ENCODE results near the gene NSD2.
A peak's percentile ranks its signal among the peaks of the same experiment; 100 is the strongest.
"Not testable (repeated sequence)": the region's sequence is repeated elsewhere in the genome, so short reads cannot be mapped to it uniquely, and the experiment has no call there.

Gene NSD2

DNA sequence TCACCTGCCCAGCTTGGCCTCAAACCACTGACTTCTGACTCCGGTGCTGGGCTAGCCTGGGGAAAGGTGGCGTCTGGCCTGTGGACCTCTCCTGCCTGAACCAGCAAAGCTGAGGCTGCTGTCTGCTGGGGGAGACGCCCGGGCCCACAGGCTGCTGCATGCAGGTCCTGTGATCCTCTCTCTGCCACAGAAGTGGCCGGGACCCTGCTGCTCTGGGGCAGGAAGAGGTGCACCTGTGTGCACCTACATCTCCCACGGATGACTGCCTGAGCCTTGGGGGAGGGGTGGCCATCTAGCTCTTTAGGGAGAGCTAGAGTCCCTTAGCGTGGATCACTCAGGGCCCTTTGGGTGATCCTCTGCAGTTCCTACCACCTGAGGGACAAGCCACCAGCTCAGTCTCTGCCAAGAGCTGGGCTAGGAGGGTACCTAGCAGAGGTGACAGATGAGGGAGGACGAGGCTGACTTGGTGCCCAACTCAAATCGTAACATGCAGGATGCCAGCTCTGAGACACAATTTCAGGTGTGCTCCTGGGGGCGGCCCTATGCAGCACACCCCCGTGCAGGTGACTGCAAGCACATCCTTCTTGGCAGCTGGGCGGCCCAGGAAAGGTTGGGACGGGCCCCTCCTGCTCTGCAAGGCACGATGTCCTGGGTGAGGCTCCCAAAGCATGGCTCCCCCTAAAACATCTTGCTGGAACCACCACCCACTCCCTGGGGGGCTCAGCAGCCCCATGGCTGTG, 37.7 kb upstream of the NSD2 start:
- no peak overlapping the region for H3K4me3 Mint-ChIP-seq
- peaks cover 52% of the 10 kb centered on the region for H3K36me3 Mint-ChIP-seq (ENCODE audit: insufficient read depth)
- DNase-seq, result no peak
- peaks cover 4 to 6% of the 10 kb centered on the region in 2 donors for H3K4me1 Mint-ChIP-seq (ENCODE audit: low read depth in 2 of 2)
- H3K27ac Mint-ChIP-seq, result peak overlapping the region in 1 of 2 donors; percentile 86
- no peaks in the 10 kb centered on the region for H3K27me3 Mint-ChIP-seq
- H3K9me3 Mint-ChIP-seq, result no peaks in the 10 kb centered on the region
- ATAC-seq (replicated peaks), result no peak

DNA sequence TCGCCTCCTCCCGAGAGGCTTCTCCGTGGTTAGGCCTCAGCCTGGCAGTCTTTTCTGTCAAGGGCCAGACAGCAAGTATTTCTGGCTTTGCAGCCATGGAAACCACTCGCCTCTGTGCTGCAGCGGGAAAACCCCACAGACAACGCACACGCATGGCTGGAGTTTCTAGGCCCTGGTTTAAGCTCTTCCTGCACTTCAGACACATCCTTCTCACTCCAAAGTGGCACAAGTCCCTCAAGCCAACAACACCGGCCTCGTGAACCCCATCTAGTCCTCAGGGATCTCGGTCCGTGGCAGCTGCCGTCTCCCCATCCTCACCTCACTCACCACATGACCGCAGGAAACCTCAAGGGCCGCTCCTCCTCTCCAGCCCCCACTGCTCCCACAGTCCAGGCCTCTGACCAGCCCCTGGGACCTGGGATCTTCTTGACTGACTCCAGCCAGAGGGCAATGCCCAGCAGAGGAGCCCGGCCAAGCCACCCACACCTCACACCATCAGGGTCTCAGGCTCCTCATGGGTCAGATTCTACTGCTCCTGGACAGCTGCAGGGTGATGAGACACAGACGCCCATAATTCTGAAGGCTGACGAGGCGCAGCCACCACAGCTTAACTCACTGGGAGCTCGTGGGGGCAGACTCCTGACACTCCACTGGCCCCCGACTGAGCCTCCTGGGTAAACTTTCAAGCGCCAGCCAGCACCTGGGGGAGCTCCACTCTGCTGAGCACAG, 37.0 kb upstream of the NSD2 start:
- H3K27ac Mint-ChIP-seq, result no peak overlapping the region
- no peaks in the 10 kb centered on the region for H3K9me3 Mint-ChIP-seq
- ATAC-seq (replicated peaks) (no peak), DNase-seq (no peak)
- H3K4me3 Mint-ChIP-seq, result no peak overlapping the region
- peaks cover 57% of the 10 kb centered on the region for H3K36me3 Mint-ChIP-seq (ENCODE audit: insufficient read depth)
- no peaks in the 10 kb centered on the region for H3K27me3 Mint-ChIP-seq
- peaks cover 7 to 9% of the 10 kb centered on the region in 2 donors for H3K4me1 Mint-ChIP-seq (ENCODE audit: low read depth in 2 of 2)

GRCh38 chr4:1835836-1836235, 35.4 kb upstream of the NSD2 start:
- DNase-seq; H3K9me3 Mint-ChIP-seq; H3K27me3 Mint-ChIP-seq; H3K4me3 Mint-ChIP-seq; ATAC-seq (replicated peaks); H3K4me1 Mint-ChIP-seq (ENCODE audit: low read depth in 2 of 2); H3K27ac Mint-ChIP-seq: not testable (repeated sequence)
- peaks cover 58% of the 10 kb centered on the region for H3K36me3 Mint-ChIP-seq (ENCODE audit: insufficient read depth)

- ATAC-seq (replicated peaks), result no peak
- Mint-ChIP-seq H3K27ac (no peak overlapping the region), H3K4me3 (no peak overlapping the region), H3K4me1 (ENCODE audit: low read depth in 2 of 2) (peaks cover 4 to 7% of the 10 kb centered on the region in 2 donors), H3K27me3 (no peaks in the 10 kb centered on the region), H3K9me3 (no peaks in the 10 kb centered on the region), H3K36me3 (ENCODE audit: insufficient read depth) (peaks cover 67% of the 10 kb centered on the region)
- no peak for DNase-seq
Measured at GRCh38 chr4:1836650-1837049, 34.5 kb upstream of the NSD2 start.

- Mint-ChIP-seq H3K36me3 (ENCODE audit: insufficient read depth) (peaks cover 67% of the 10 kb centered on the region), H3K4me1 (ENCODE audit: low read depth in 2 of 2) (peaks cover 5 to 11% of the 10 kb centered on the region in 2 donors), H3K9me3 (no peaks in the 10 kb centered on the region), H3K4me3 (no peak overlapping the region), H3K27ac (no peak overlapping the region), H3K27me3 (no peaks in the 10 kb centered on the region)
- ATAC-seq (replicated peaks), result no peak
- DNase-seq, result no peak
Measured at GRCh38 chr4:1837069-1837468, 34.1 kb upstream of the NSD2 start.

DNA sequence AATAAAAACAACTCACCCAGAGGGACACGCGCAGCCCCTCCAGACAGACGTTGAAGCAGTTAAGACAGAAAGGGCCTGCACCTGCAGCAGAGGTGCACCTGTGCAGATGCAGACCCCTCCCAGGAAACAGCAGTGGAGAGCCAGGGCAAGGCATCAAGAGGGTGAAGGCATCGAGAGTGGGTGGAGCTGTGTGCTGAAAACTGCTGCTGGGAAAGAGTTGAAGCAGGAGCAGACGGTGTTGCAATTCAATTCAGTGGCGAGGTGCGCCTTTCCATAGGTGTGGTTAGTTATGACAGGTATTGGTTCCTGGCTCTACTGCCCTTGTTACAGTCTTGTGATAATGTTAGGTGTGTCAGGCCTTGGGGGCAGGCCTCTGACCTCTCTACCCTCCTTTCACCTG, 31.9 kb upstream of the NSD2 start:
- H3K36me3 Mint-ChIP-seq (ENCODE audit: insufficient read depth), result peaks cover 72% of the 10 kb centered on the region
- no peak overlapping the region for H3K4me3 Mint-ChIP-seq
- peaks cover 20 to 23% of the 10 kb centered on the region in 2 donors for H3K4me1 Mint-ChIP-seq (ENCODE audit: low read depth in 2 of 2)
- H3K9me3 Mint-ChIP-seq, result no peaks in the 10 kb centered on the region
- peak overlapping the region in 1 of 2 donors; percentile 18 for H3K27ac Mint-ChIP-seq
- DNase-seq, result no peak
- no peak for ATAC-seq (replicated peaks)
- H3K27me3 Mint-ChIP-seq, result no peaks in the 10 kb centered on the region

GRCh38 chr4:1841201-1841886, 29.8 kb upstream of the NSD2 start:
- H3K36me3 Mint-ChIP-seq (ENCODE audit: insufficient read depth), result peaks cover 70% of the 10 kb centered on the region
- H3K4me1 Mint-ChIP-seq (ENCODE audit: low read depth in 2 of 2), result peaks cover 20 to 23% of the 10 kb centered on the region in 2 donors
- no peak for DNase-seq
- no peak overlapping the region for H3K27ac Mint-ChIP-seq
- H3K4me3 Mint-ChIP-seq, result no peak overlapping the region
- no peaks in the 10 kb centered on the region for H3K9me3 Mint-ChIP-seq
- no peak for ATAC-seq (replicated peaks)
- H3K27me3 Mint-ChIP-seq, result no peaks in the 10 kb centered on the region

DNA sequence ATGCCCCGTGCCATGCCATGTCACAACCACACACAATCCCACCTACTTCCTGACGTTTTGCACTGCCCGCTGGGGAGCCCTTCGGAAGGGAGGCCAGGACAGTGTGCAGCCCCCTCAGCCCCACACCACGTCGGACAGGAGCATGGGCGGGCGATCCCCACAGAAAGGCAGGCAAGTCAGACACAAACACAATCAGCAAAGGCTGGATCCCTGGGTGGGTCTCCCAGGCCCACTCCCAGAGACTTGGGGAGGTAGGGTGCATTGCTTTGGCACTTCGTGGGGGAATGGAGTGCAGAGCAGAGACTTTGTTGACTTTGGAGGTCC, 29.3 kb upstream of the NSD2 start:
- Mint-ChIP-seq H3K27ac (no peak overlapping the region), H3K36me3 (ENCODE audit: insufficient read depth) (peaks cover 68% of the 10 kb centered on the region), H3K9me3 (no peaks in the 10 kb centered on the region), H3K4me1 (ENCODE audit: low read depth in 2 of 2) (peaks cover 20 to 23% of the 10 kb centered on the region in 2 donors), H3K4me3 (no peak overlapping the region), H3K27me3 (no peaks in the 10 kb centered on the region)
- no peak for DNase-seq
- no peak for ATAC-seq (replicated peaks)

GRCh38 chr4:1842339-1842895, 28.8 kb upstream of the NSD2 start:
- ATAC-seq (replicated peaks) (no peak), DNase-seq (no peak)
- Mint-ChIP-seq H3K4me1 (ENCODE audit: low read depth in 2 of 2) (peaks cover 21 to 23% of the 10 kb centered on the region in 2 donors), H3K9me3 (no peaks in the 10 kb centered on the region), H3K4me3 (no peak overlapping the region), H3K27me3 (no peaks in the 10 kb centered on the region), H3K36me3 (ENCODE audit: insufficient read depth) (peaks cover 69% of the 10 kb centered on the region), H3K27ac (no peak overlapping the region)

GRCh38 chr4:1842993-1843448, 28.2 kb upstream of the NSD2 start:
- H3K9me3 Mint-ChIP-seq, result no peaks in the 10 kb centered on the region

GRCh38 chr4:1843852-1844251, 27.3 kb upstream of the NSD2 start:
- Mint-ChIP-seq H3K4me3 (no peak overlapping the region), H3K9me3 (no peaks in the 10 kb centered on the region), H3K27ac (no peak overlapping the region), H3K36me3 (ENCODE audit: insufficient read depth) (peaks cover 71% of the 10 kb centered on the region), H3K4me1 (ENCODE audit: low read depth in 2 of 2) (peaks cover 21 to 23% of the 10 kb centered on the region in 2 donors), H3K27me3 (no peaks in the 10 kb centered on the region)
- DNase-seq, result no peak
- ATAC-seq (replicated peaks), result no peak

More at GRCh38 chr4:1842993-1843448, 28.2 kb upstream of the NSD2 start:
- DNase-seq, result no peak
- Mint-ChIP-seq H3K36me3 (ENCODE audit: insufficient read depth) (peaks cover 69% of the 10 kb centered on the region), H3K27ac (no peak overlapping the region), H3K4me3 (no peak overlapping the region), H3K4me1 (ENCODE audit: low read depth in 2 of 2) (peaks cover 21 to 23% of the 10 kb centered on the region in 2 donors), H3K27me3 (no peaks in the 10 kb centered on the region)
- no peak for ATAC-seq (replicated peaks)

DNA sequence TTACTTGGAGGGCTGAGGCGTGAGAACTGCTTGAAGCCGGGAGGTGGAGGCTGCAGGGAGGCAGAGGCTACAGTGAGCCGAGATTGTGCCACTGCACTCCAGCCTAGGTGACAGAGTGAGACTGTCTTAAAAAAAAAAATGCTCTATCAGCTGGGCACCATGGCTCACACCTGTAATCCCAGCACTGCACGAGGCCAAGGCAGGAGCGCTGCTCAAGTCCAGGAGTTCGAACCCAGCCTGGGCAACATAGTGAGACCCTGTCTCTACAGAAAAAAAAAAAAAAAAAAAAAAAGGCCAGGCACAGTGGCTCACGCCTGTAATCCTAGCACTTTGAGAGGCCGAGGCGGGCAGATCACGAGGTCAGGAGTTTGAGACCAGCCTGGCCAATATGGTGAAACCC, 26.6 kb upstream of the NSD2 start:
- ATAC-seq (replicated peaks); H3K9me3 Mint-ChIP-seq; H3K27ac Mint-ChIP-seq; DNase-seq; H3K27me3 Mint-ChIP-seq; H3K4me3 Mint-ChIP-seq: not testable (repeated sequence)
- H3K4me1 Mint-ChIP-seq (ENCODE audit: low read depth in 2 of 2), result peaks cover 17 to 19% of the 10 kb centered on the region in 2 donors
- H3K36me3 Mint-ChIP-seq (ENCODE audit: insufficient read depth), result peaks cover 67% of the 10 kb centered on the region

DNA sequence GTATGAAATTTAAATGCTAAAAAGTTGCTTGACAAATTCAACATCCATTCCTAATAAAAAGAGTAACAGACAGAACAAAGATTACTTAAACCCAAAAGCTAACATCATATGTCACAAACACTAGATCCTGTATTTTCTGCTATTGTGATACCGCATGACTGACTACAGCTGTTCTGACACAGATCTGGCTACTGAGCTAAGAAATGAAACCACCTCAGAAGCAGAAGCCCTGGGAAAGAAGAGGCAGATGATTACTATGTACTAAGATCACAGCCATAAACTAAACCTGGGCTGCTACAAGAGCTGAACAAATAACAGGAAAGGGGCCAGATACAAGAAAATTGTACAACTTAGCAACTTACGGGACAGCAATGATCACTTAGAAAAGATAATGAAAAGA, 24.6 kb upstream of the NSD2 start:
- Mint-ChIP-seq H3K4me3 (no peak overlapping the region), H3K27me3 (no peaks in the 10 kb centered on the region), H3K4me1 (ENCODE audit: low read depth in 2 of 2) (peaks cover 19 to 21% of the 10 kb centered on the region in 2 donors), H3K27ac (peak overlapping the region in 1 of 2 donors; percentile 12), H3K36me3 (ENCODE audit: insufficient read depth) (peaks cover 58% of the 10 kb centered on the region), H3K9me3 (no peaks in the 10 kb centered on the region)
- ATAC-seq (replicated peaks) (no peak), DNase-seq (no peak)
